Measurements from ENCODE around the gene TCEA2.
A peak's percentile ranks its signal among the peaks of the same experiment; 100 is the strongest.

Gene TCEA2

GRCh38 chr20:64053841-64054661 lies 8.9 kb upstream of the TCEA2 start:
- no peak overlapping the region for H3K27ac ChIP-seq (ENCODE audit: low read depth, low read length)
- no peaks in the 10 kb centered on the region for H3K36me3 ChIP-seq (ENCODE audit: low read length)
- H3K27me3 ChIP-seq (ENCODE audit: low read length) = no peaks in the 10 kb centered on the region
- no peaks in the 10 kb centered on the region for H3K9me2 ChIP-seq (replicated peaks; ENCODE audit: insufficient read depth, low read length)
- no peaks in the 10 kb centered on the region for H3K9me3 ChIP-seq (ENCODE audit: insufficient read depth, low read length)
- TF ChIP-seq CTCF (IDR thresholded peaks at IDR 0.05; ENCODE audit: insufficient read depth, low read length, poor library complexity, severe bottlenecking) = peak; percentile 12
- no peak for TF ChIP-seq EZH2phosphoT487 (conservative IDR thresholded peaks at IDR 0.05; ENCODE audit: low read length)
- no peak overlapping the region for H2AFZ ChIP-seq (ENCODE audit: low read depth, low read length, severe bottlenecking)
- no peaks in the 10 kb centered on the region for H4K20me1 ChIP-seq (ENCODE audit: low read depth, low read length)
- no peaks in the 10 kb centered on the region for H3F3A ChIP-seq (ENCODE audit: insufficient read depth)
- no peaks in the 10 kb centered on the region for H3K79me2 ChIP-seq (ENCODE audit: insufficient read depth, low read length)
- no peak overlapping the region for H3K9ac ChIP-seq (ENCODE audit: low read length)
- no peak overlapping the region for H3K4me3 ChIP-seq (ENCODE audit: insufficient read depth, low read length, poor library complexity, severe bottlenecking)
- no peak overlapping the region for H3K4me2 ChIP-seq (ENCODE audit: low read depth, low read length, poor library complexity, severe bottlenecking)

- Histone ChIP-seq H2AFZ (ENCODE audit: low read depth, low read length, severe bottlenecking) (no peak overlapping the region), H3K4me2 (ENCODE audit: low read depth, low read length, poor library complexity, severe bottlenecking) (no peak overlapping the region), H3K27ac (ENCODE audit: low read depth, low read length) (no peak overlapping the region)
Observed at GRCh38 chr20:64055396-64055892, 7.6 kb upstream of the TCEA2 start.

GRCh38 chr20:64055893-64056638 lies 6.9 kb upstream of the TCEA2 start:
- Histone ChIP-seq H3K27ac (ENCODE audit: low read depth, low read length) (no peak overlapping the region), H3K36me3 (ENCODE audit: low read length) (no peaks in the 10 kb centered on the region), H3K79me2 (ENCODE audit: insufficient read depth, low read length) (no peaks in the 10 kb centered on the region), H3K4me2 (ENCODE audit: low read depth, low read length, poor library complexity, severe bottlenecking) (no peak overlapping the region), H3K27me3 (ENCODE audit: low read length) (no peaks in the 10 kb centered on the region), H3K9me2 (replicated peaks; ENCODE audit: insufficient read depth, low read length) (no peaks in the 10 kb centered on the region), H4K20me1 (ENCODE audit: low read depth, low read length) (no peaks in the 10 kb centered on the region), H3K9me3 (ENCODE audit: insufficient read depth, low read length) (no peaks in the 10 kb centered on the region), H2AFZ (ENCODE audit: low read depth, low read length, severe bottlenecking) (no peak overlapping the region), H3F3A (ENCODE audit: insufficient read depth) (no peaks in the 10 kb centered on the region), H3K9ac (ENCODE audit: low read length) (no peak overlapping the region), H3K4me3 (ENCODE audit: insufficient read depth, low read length, poor library complexity, severe bottlenecking) (no peak overlapping the region)
- TF ChIP-seq EZH2phosphoT487 (conservative IDR thresholded peaks at IDR 0.05; ENCODE audit: low read length) = no peak
- no peak for TF ChIP-seq CTCF (IDR thresholded peaks at IDR 0.05; ENCODE audit: insufficient read depth, low read length, poor library complexity, severe bottlenecking)

More at GRCh38 chr20:64055396-64055892, 7.6 kb upstream of the TCEA2 start:
- Histone ChIP-seq H3K9me2 (replicated peaks; ENCODE audit: insufficient read depth, low read length) (no peaks in the 10 kb centered on the region), H3K4me3 (ENCODE audit: insufficient read depth, low read length, poor library complexity, severe bottlenecking) (no peak overlapping the region), H3K79me2 (ENCODE audit: insufficient read depth, low read length) (no peaks in the 10 kb centered on the region), H3K27me3 (ENCODE audit: low read length) (no peaks in the 10 kb centered on the region), H3K36me3 (ENCODE audit: low read length) (no peaks in the 10 kb centered on the region), H4K20me1 (ENCODE audit: low read depth, low read length) (no peaks in the 10 kb centered on the region), H3K9me3 (ENCODE audit: insufficient read depth, low read length) (no peaks in the 10 kb centered on the region), H3F3A (ENCODE audit: insufficient read depth) (no peaks in the 10 kb centered on the region), H3K9ac (ENCODE audit: low read length) (no peak overlapping the region)
- TF ChIP-seq EZH2phosphoT487 (conservative IDR thresholded peaks at IDR 0.05; ENCODE audit: low read length) = no peak
- TF ChIP-seq CTCF (IDR thresholded peaks at IDR 0.05; ENCODE audit: insufficient read depth, low read length, poor library complexity, severe bottlenecking) = no peak
